ENCODE results near the gene ARHGAP9.

The ARHGAP9 gene

DNA sequence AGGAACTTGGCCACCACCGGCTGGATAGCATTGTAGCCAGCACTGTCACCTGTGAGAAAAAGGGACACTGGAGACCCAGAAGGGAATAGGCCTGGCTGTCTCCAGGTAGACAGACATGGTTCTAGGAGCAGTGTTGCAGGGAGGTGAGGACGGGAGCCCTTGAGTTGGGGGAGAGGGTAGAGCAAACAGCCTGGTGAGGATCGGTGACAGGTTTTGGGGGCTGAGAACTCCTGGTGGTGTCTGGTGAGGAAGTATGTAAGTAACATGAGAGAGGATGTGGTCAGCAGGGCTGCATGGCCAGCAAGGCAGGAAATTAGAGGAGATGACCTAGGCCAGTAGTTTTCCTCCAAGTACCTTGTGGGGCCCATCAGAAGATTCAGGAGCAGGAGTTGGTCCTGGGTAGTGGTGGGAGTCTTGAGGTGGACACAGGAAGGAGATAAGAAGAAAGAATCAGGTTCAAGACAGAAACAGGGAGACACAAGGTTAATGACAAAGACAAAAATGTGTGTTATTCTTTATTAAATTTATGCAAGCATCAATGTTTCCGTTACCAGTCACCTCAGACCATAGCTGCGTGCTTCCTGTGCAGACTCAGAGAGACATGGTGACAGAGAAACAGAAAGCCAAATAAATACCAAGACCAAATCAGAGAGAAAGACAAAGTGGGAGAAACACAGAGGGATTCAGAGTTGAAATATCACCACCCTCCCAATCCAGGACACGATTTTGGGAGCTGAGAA lies at the start of gene ARHGAP9:
TSS of gene ARHGAP9 (minus strand) at position 491 of the 740 bp plus-strand sequence. CDS start at position 31, 460 bp downstream.
- DNase-seq (ENCODE audit: low read depth in 2 of 2) = no peak

DNA sequence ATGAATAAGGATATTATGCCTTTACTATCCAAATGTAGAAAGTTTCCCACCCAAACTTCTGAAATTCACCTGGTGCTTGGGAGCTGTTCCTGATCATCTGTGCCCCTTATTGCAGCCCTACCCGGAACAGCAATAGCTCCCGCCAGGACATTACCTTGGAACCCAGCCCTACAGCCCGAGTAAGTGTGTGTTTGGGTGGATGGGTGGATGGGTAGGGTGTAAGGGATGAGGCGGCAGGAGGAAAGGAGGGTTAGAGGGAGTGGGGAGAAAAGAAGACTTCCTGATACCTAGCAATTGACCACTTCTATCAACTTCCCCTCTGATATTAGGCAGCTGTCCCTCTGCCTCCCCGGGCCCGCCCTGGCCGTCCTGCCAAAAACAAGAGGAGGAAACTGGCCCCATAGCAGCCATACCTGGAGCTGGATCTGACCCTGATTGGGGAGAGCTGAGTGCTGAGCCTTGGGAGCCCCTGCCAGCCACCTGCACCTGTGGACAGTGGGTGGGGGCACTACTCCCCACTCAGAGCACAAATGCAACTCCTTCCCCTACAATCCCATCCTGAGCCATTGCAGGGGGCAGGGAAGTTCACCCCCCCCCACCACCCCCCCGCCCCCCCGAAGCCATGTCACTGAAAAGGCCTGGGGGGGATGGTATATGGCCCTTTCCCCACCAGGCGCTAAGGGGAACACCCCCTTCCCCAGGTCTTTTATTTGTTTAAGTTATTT lies 49.3 kb upstream of the ARHGAP9 start:
- DNase-seq (ENCODE audit: low read depth in 2 of 2) = no peak

GRCh38 chr12:57528176-57528575 lies 48.5 kb upstream of the ARHGAP9 start:
- no peak for DNase-seq (ENCODE audit: low read depth in 2 of 2)

DNA sequence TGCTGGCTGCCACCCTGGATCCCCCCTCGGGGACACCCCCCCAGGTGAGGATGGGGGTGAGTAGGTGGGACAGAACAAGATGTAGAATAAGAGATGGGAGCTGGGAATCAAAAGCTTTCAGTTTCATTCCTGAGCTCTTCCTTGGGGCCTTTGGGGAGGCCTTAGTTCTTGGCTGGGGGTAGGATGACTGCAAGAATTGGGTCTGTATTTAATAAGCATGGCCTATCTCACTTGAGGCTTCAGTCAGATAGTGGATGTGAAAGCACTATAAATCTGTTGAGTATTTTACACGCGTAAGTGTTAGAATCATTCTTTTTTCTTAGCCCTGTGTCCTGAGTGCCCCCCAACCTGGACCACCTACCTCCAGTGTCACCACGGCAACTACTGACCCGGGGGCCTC lies 47.5 kb upstream of the ARHGAP9 start:
- no peak for DNase-seq (ENCODE audit: low read depth in 2 of 2)

DNA sequence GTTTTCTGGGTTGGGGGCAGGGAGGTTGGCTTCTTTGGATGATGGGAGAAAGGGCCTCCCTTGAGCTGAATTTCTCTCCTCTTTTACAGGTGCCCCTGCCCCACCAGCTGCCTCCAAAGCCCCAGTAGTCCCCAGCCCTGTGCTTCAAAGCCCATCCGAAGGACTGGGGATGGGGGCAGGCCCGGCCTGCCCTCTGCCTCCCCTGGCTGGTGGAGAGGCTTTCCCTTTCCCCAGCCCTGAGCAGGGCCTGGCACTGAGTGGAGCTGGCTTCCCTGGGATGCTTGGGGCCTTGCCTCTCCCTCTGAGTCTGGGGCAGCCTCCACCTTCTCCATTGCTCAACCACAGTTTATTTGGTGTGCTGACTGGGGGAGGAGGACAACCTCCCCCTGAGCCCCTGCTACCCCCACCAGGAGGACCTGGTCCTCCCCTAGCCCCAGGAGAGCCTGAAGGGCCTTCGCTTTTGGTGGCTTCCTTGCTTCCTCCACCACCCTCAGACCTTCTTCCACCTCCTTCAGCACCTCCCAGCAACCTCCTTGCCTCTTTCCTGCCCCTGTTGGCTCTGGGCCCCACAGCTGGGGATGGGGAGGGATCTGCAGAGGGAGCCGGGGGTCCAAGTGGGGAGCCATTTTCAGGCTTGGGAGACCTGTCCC lies 46.9 kb upstream of the ARHGAP9 start:
- no peak for DNase-seq (ENCODE audit: low read depth in 2 of 2)

- no peak for DNase-seq (ENCODE audit: low read depth in 2 of 2)
These were observed 46.1 kb upstream of the ARHGAP9 start for GRCh38 chr12:57525615-57526383.

DNA sequence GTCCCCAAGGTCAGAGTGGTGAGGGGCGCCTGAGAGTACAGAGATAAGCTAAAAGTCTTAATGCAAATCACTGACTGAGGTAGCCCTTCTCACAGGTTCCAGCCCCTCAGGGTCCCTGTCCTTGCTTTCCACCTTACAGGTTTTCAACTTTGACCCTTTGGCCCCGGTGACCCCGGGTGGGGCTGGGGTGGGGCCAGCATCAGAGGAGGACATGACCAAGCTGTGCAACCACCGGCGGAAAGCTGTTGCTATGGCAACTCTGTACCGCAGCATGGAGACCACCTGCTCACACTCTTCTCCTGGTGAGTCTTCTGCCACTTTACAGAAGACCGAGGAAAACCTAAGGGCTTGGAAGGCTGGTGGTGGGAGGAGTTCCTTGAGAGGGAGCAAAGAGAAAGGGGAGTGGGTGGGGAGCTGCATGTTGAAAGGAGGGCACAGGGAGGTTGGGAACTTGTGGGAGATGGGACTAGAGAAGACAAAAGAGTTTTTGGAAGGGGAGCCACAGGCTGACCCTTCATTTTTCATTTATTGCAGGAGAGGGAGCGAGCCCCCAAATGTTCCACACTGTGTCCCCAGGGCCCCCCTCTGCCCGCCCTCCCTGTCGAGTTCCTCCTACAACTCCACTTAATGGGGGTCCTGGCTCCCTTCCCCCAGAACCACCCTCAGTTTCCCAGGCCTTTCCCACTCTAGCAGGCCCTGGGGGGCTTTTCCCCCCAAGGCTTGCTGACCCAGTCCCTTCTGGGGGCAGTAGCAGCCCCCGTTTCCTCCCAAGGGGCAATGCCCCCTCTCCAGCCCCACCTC lies 45.3 kb upstream of the ARHGAP9 start:
- no peak for DNase-seq (ENCODE audit: low read depth in 2 of 2)

- no peak for DNase-seq (ENCODE audit: low read depth in 2 of 2)
These were observed 44.3 kb upstream of the ARHGAP9 start for GRCh38 chr12:57523706-57524614.

DNA sequence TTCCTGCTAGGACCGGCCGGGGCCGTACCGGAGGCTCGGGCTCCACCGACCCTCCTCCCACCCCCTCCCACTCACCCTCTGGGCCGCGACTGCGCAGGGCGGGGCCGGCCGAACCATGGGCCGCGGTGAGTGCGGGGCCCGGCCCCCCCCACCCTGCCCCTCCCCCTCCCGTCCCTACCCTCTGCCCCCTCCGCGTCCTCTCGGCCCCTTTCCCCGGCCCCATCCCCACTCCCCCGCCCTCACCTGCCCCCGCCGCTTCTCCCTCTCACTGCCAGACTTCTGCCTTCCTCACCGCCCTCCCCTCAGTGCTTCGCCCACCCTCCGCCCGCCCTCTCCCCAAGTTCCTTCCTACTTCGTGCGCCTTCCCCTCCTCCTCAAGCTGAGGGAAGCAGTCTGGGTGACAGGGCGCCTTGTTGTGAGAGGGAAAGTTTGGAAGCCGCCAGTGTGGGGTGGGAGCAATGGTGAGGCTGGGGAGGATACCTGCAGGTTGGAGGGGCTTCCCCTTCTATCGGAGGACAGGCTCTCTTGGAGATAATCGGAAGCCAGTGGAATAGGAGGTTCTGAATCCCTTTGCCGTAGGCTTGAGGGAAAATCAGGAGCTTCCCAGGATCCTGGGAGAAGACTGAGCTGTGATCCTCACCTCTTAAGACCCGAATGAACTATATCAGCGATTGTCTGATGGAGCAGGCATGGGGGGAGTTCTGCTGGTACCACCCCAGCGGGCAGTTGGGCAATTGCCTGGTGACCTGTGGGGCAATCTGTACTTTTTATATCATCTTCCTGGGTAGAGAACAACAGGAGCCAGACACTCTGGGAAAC lies 43.4 kb upstream of the ARHGAP9 start:
- no peak for DNase-seq (ENCODE audit: low read depth in 2 of 2)

DNA sequence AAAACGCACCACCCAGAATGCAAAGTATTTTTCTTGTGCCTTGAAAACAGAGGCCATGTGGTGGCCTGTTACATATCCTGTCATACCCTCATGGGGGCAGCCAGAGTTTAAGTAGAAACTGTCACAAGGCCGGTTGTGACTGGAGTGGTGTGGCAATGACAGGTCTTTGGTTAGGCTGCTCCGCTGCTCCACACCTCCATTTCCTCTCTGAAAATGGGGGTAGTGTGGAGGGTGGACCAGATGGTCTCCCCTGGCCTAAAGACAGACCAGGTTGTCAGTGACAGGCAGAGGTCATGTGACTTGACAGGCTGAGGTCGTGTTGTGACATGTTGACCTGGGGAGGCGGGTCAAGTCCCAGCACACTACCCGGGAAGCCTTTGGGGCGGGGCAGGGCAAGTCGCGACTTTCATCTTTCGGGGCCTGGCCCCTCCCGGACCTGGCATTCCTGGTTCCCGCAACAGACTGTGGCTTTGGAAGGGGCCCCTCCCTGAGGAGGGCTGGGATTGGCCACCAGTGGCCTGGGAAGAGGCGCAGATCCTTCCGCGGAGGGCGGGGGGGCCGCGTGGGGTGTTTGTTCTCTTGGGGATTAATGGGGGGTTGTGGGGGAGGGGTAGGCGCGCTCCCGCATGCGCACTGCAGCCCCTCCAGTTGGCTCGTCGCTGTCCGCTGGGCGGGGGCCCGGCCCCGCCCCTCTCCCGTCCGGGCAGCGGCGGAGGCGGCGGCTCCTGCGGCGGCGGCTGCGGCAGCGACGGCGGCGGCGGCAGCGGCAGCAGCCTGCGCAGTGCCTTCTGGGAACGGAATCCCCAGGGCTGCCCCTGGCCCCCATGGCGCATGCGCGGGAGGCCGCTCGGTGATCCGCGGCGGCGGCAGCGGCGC lies 42.6 kb upstream of the ARHGAP9 start, which contains the start of gene MBD6:
TSS of gene MBD6 (plus strand) at position 814 of the 876 bp plus-strand sequence. CDS start 1,480 bp downstream, outside the sequence.
- DNase-seq (ENCODE audit: low read depth in 2 of 2) = peak; percentile 90 to 92

DNA sequence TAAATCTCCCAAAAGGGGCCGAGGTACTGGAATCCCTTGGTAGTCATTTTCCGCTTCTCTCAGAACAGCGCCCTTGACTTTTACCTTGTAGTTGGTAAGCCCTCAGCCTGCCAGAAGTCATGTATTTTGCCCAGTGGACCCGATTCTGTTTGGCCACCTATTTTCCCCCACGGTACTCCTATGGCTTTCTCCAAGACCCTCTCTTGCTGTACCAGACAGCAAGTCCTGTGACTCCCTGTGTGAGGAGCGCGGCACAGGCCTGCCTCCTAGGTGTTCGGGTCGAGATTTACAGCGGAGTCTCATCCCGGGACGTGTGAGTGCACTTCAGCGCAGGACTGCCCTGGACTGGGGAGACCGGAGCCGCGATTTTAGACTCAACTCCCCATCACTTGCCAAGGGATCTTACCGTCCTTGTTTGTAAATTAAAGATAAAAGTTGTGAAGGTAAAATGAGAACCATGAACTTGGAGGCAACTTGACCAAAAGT lies 41.9 kb upstream of the ARHGAP9 start:
- no peak for DNase-seq (ENCODE audit: low read depth in 2 of 2)

- peak; percentile 98 to 99 for DNase-seq (ENCODE audit: low read depth in 2 of 2)
These were observed 40.6 kb upstream of the ARHGAP9 start, which contains the start of gene DDIT3 for GRCh38 chr12:57520053-57520818. TSS of gene DDIT3 (minus strand) at chr12:57520514. CDS start at chr12:57517406, 3,108 bp downstream.

GRCh38 chr12:57519796-57520052 lies 40.1 kb upstream of the ARHGAP9 start:
- DNase-seq (ENCODE audit: low read depth in 2 of 2) = no peak

- no peak for DNase-seq (ENCODE audit: low read depth in 2 of 2)
These were observed 39.5 kb upstream of the ARHGAP9 start for GRCh38 chr12:57518920-57519795.

DNA sequence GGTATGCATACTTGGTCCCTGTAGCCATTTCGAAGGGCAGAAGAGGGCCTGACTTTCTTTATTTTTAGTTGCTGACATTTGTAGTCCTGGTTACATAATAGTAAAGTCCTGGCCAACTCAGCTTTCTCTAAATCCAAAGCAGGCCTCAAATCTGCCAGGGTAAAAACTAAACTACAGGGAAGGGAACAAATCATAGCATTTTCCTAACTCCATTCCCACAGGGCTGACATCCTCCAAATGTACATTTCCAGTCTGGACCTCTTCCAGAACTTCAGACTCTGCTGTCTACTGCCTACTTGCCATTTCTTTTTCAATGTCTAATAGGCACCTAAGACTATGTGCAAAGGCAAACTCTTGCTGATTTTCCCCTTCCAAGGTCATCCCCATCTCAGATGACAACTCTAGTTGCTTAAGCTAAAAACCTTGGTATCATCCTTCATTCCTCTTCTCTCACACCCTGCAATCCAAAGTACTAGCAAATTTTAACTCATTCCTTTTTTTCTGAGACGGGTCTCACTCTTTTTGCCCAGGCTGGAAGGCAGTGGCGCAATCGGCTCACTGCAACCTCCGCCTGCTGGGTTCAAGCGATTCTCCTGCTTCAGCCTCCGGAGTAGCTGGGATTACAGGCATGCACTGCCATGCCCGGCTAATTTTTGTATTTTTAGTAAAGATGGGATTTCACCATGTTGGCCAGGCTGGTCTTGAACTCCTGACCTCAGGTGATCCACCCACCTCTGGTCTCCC lies 38.7 kb upstream of the ARHGAP9 start:
- DNase-seq (ENCODE audit: low read depth in 2 of 2) = no peak

Measured in fibroblast of skin of left biceps (primary cell).